Ascending aorta (tissue), 2 donors: ENCODE results near the gene OR2AT4. TPM values are rescaled to one million over a fixed set of nuclear protein-coding genes. Genes with fewer than 3 reads are reported as not detected.
"Not testable (repeated sequence)": the region's sequence is repeated elsewhere in the genome, so short reads cannot be mapped to it uniquely, and the experiment has no call there.

Source experiments
- DNase-seq, 2 donors: peaks; one replicate each; pipeline ENCODE4 v3.0.0-alpha.2; 2019; ENCODE audit warnings: low spot score in 2 of 2
- H3K27ac ChIP-seq, 2 donors: fragments of 200-600 bp; sonication (generic); one replicate each; pipeline ENCODE4 v1.5.1; 2016 to 2017; ENCODE audit warnings: mild to moderate bottlenecking in 1 of 2
- H3K27me3 ChIP-seq: fragments of 200-600 bp; sonication (generic); one replicate; pipeline ENCODE4 v1.5.1; 2017
- H3K36me3 ChIP-seq, 2 donors: fragments of 200-600 bp; sonication (generic); one replicate each; pipeline ENCODE4 v1.5.1; 2016
- H3K4me1 ChIP-seq, 2 donors: fragments of 200-600 bp; sonication (generic); one replicate each; pipeline ENCODE4 v1.5.1; 2016 to 2017; ENCODE audit warnings: mild to moderate bottlenecking in 1 of 2
- H3K4me3 ChIP-seq, 2 donors: fragments of 200-600 bp; sonication (generic); one replicate each; pipeline ENCODE4 v1.5.1; 2016 to 2017; ENCODE audit warnings: mild to moderate bottlenecking in 1 of 2
- H3K9me3 ChIP-seq, 2 donors: fragments of 200-600 bp; sonication (generic); one replicate each; pipeline ENCODE4 v1.5.1; 2016
- intact Hi-C: fragments of 100-400 bp; cut with DNase I; formaldehyde crosslinking; loops from one replicate; pipeline ENCODE4 v1.15.1; 2023
- total RNA-seq: library from RNA; depleted of rRNA; stranded (reverse); fragments of >200 nt; gene quantifications from one replicate; pipeline ENCODE4 v1.1.0, GENCODE V29; 2016
- TF ChIP-seq, protein P1 (sequence below), 3 experiments: fragments of 200-600 bp in 2 of 3; fragments of 450-650 bp in 1 of 3; sonication (generic) in 2 of 3; IDR thresholded peaks; one replicate each; pipeline ENCODE4 v1.5.1; 2016 to 2019; ENCODE audit warnings: antibody characterized with exemption in 3 of 3, mild to moderate bottlenecking in 1 of 3, moderate library complexity in 1 of 3

The OR2AT4 gene
- total RNA-seq, 1 donor from 2014 or later = not detected

DNA sequence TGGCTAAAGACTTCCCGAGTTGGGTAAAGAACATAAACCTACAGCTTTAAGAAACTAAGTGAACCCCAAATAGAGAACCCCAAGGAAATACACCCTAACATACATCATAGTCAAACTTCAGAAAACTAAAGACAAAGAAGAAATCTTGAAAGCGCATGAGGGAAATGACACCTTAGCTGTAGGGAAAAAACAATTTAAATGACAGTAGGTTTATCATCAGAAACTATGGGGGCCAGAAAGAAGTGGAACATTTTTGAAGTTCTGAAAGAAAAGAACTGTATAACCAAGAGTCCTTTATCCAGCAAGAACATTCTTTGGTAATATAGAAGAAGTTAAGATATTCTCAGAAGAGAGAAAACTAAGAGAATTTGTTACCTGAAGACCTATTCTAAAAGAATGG lies 15.5 kb upstream of the OR2AT4 start:
- Histone ChIP-seq H3K27ac (no peak overlapping the region), H3K4me1 (no peaks in the 10 kb centered on the region), H3K4me3 (no peak overlapping the region), H3K27me3 (no peaks in the 10 kb centered on the region), H3K9me3 (peaks cover 0 to 11% of the 10 kb centered on the region in 2 donors), H3K36me3 (no peaks in the 10 kb centered on the region)
- DNase-seq = no peak
- TF ChIP-seq, protein P1, sequence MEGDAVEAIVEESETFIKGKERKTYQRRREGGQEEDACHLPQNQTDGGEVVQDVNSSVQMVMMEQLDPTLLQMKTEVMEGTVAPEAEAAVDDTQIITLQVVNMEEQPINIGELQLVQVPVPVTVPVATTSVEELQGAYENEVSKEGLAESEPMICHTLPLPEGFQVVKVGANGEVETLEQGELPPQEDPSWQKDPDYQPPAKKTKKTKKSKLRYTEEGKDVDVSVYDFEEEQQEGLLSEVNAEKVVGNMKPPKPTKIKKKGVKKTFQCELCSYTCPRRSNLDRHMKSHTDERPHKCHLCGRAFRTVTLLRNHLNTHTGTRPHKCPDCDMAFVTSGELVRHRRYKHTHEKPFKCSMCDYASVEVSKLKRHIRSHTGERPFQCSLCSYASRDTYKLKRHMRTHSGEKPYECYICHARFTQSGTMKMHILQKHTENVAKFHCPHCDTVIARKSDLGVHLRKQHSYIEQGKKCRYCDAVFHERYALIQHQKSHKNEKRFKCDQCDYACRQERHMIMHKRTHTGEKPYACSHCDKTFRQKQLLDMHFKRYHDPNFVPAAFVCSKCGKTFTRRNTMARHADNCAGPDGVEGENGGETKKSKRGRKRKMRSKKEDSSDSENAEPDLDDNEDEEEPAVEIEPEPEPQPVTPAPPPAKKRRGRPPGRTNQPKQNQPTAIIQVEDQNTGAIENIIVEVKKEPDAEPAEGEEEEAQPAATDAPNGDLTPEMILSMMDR (IDR thresholded peaks at IDR 0.05) = no peak
- intact Hi-C loops = no loop called here

DNA sequence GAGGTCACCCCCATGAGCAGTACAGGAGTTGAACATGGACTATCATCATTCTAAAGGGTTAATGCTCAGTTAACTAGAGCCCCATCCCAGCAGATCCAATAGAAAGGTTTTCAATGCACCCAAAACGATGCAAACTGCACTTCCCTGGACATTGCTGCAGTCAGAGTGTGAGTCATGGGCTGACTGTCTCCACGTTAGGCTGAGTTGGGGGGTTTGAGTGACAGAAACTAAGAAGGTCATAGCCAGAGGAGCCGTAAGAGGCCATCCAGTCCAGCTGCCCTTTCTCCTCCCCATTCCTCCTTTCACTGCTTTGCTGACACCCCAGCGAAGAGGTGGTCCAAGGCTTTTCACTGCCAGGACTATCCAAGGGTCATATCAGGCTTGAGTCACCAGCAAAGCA lies 10.5 kb upstream of the OR2AT4 start:
- H3K4me1 ChIP-seq = no peaks in the 10 kb centered on the region
- no peaks in the 10 kb centered on the region for H3K36me3 ChIP-seq
- intact Hi-C loops = no loop called here
- peaks cover 0 to 11% of the 10 kb centered on the region in 2 donors for H3K9me3 ChIP-seq
- TF ChIP-seq, protein P1 (IDR thresholded peaks at IDR 0.05) = no peak
- H3K4me3 ChIP-seq = no peak overlapping the region
- no peak for DNase-seq
- H3K27me3 ChIP-seq = no peaks in the 10 kb centered on the region
- no peak overlapping the region for H3K27ac ChIP-seq

DNA sequence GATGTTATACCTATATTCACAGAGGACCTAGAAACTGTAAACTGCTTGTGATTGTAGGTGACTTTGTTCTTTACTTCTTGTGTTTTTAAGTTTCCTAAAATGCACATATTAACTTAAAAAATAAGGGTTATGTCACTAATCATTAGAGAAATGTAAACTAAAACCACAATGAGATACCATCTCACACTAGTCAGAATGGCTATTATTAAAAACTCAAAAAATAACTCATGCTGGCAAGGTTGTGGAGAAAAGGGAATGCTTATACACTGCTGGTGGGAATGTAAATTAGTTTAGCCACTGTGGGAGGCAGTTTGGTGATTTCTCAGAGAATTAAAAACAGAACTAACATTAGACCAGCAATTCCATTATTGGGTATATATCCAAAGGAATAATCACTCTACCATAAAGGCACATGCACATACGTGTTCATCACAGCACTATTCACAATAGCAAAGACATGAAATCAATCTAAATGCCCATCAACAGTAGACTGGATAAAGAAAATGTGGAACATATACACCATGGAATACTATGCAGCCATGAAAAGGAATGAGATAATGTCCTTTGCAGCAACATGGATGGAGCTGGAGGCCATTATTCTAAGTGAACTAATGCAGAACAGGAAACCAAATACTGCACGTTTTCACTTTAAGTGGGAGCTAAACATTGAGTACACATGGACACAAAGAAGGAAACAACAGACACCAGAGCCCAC lies 9.4 kb upstream of the OR2AT4 start:
- H3K27ac ChIP-seq, H3K4me3 ChIP-seq, intact Hi-C loops, H3K36me3 ChIP-seq, H3K27me3 ChIP-seq, H3K9me3 ChIP-seq, H3K4me1 ChIP-seq, DNase-seq: not testable (repeated sequence)

DNA sequence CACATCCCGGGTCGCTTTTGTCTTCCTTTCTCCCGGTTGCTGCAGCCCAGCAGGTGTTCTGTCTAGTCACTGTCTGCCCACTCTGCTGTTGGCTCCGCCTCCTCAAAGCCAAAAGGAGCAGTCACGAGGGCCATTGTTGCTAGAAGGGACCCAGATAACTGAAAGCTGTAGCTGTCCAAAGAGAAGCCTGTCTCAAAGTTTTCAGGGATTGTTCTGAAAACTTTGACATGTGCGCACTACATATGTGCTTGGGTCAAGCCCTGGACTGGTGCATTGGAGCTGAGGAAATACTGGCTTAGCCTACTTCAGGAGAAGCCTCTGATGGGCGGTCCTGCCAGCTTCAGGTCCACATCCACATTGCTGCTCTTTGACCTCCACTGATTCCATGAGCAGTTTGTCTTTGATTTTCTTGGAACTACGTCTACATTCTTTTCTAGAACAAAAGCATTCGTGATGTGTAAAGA lies 8.8 kb upstream of the OR2AT4 start:
- no peak for DNase-seq
- no peak overlapping the region for H3K27ac ChIP-seq
- intact Hi-C loops = no loop called here
- H3K4me1 ChIP-seq = no peaks in the 10 kb centered on the region
- no peak overlapping the region for H3K4me3 ChIP-seq
- TF ChIP-seq, protein P1 (IDR thresholded peaks at IDR 0.05) = no peak
- H3K36me3 ChIP-seq = no peaks in the 10 kb centered on the region
- no peaks in the 10 kb centered on the region for H3K9me3 ChIP-seq
- no peaks in the 10 kb centered on the region for H3K27me3 ChIP-seq

DNA sequence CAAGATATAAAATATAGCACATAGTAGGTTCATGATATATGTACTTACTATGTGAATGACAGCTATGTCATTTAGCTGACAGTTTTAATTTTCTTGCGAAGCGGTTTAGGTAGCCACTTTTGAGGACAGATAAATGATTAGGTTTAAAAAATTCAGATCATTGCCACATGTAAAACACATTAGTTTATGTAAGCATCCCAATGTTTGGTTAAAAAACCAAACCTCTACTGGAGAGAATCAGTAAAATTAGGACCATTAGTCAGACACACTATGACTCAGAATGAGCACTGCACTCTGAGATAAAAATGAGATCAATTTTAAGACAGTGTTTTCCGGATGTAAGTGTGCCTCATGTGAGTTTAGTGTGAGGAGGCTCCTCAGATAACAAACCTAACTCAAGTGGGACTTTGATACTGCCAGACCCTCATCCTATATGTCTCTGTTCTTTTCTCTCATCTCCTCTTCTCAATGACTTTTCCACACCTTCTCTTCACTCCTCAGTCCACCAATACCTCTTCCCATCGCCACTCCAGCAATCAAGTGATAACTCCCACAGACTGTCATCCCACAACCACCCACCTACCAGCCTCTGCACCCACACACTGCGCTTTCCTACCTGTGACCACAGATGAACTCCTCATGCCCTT lies 6.8 kb upstream of the OR2AT4 start:
- Histone ChIP-seq H3K4me1 (no peaks in the 10 kb centered on the region), H3K36me3 (no peaks in the 10 kb centered on the region), H3K27ac (no peak overlapping the region), H3K27me3 (no peaks in the 10 kb centered on the region), H3K9me3 (no peaks in the 10 kb centered on the region), H3K4me3 (no peak overlapping the region)
- TF ChIP-seq, protein P1 (IDR thresholded peaks at IDR 0.05) = no peak
- intact Hi-C loops = no loop called here
- DNase-seq = no peak

DNA sequence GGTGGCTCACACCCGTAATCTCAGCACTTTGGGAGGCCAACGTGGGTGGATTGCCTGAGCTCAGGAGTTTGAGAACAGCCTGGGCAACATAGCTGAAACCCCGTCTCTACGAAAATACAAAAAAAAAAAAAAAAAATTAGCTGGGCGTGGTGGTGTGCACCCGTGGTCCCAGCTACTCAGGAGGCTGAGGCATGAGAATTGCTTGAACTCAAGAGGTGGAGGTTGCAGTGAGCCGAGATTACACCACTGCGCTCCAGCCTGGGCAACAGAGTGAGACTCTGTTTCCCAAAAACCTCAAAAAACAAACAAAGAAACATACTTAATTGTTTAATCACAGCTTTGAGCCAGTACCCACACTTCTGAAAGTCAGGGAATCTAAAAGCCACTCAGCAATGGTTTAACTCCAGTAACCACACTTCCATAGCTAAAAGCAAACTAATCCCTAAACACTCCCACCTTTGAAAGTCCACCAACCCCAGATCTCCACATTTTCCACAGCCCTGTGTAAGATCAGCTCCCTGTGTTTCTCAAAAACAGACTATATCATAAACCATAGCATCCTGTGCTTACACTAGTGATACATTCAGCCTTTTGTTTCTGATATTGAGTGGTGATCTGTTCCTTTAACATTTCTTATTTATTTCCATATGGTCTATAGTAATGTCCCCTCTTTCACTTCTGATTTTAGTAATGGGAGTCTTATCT lies 4.9 kb upstream of the OR2AT4 start:
- Histone ChIP-seq H3K27ac (no peak overlapping the region), H3K9me3 (no peaks in the 10 kb centered on the region), H3K4me1 (no peaks in the 10 kb centered on the region), H3K36me3 (no peaks in the 10 kb centered on the region), H3K27me3 (no peaks in the 10 kb centered on the region), H3K4me3 (no peak overlapping the region)
- TF ChIP-seq, protein P1 (IDR thresholded peaks at IDR 0.05) = no peak
- intact Hi-C loops = no loop called here
- DNase-seq = no peak
